Omental fat pad (tissue), 4 donors: Measurements from ENCODE around the gene ZNF514. TPM values are rescaled to one million over a fixed set of nuclear protein-coding genes. Genes with fewer than 3 reads are reported as not detected.
A peak's percentile ranks its signal among the peaks of the same experiment; 100 is the strongest.

Source experiments
- ATAC-seq: fragments of 150-250 bp; one replicate; pipeline ENCODE4 v1.9.1; 2016; ENCODE audit warnings: mild to moderate bottlenecking, moderate library complexity; ENCODE audit not compliant: low FRiP score
- DNase-seq: peaks from one replicate; pipeline ENCODE4 v3.0.0-alpha.2; 2019; ENCODE audit warnings: low spot score
- CTCF ChIP-seq, 3 donors: fragments of 450-650 bp; IDR thresholded peaks; one replicate each; pipeline ENCODE4 v1.5.1; 2016 to 2017; ENCODE audit warnings: antibody characterized with exemption in 3 of 3, mild to moderate bottlenecking in 3 of 3, moderate library complexity in 2 of 3
- total RNA-seq, 4 donors: library from RNA; depleted of rRNA; stranded (reverse); fragments of >200 nt; gene quantifications; one replicate each; pipeline ENCODE4 v1.1.0, GENCODE V29; 2016

Gene ZNF514
- total RNA-seq, 4 donors from 2014 or later = 11.0 to 28.2 (median 11.4) TPM

DNA sequence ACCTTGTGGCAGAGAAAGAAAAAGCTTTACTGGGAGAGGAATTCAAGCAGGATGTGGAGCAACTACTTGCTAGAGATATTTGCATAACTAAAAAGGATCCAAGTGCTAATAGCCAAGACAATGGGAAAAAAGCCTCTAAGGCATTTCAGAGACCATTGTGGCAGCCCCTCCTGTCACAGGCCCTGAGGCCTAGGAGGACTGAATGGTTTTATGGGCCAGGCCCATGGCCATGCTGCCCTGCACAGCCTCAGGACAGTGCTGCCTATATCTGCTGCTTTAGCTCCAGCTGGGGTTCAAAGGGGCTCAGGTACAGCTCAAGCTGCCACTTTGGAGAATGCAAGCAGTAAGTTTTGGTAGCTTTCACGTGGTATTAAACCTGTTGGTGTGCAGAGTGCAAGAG is 20.9 kb downstream of the ZNF514 start:
- ATAC-seq (no peak), DNase-seq (no peak)
- TF ChIP-seq CTCF (IDR thresholded peaks at IDR 0.05) = no peak

- DNase-seq (no peak), ATAC-seq (no peak)
- no peak for TF ChIP-seq CTCF (IDR thresholded peaks at IDR 0.05)
Measured at GRCh38 chr2:95122197-95122551, 37.5 kb downstream of the ZNF514 start.

- peak; percentile 96 for ATAC-seq
- TF ChIP-seq CTCF (IDR thresholded peaks at IDR 0.05) = no peak
- DNase-seq = peak; percentile 68
Measured at GRCh38 chr2:95121407-95122196, 38.0 kb downstream of the ZNF514 start, which contains the start of gene MRPS5. Gene MRPS5, minus strand, starts transcription at chr2:95121808. Its CDS starts 17 bp downstream, at chr2:95121791.

DNA sequence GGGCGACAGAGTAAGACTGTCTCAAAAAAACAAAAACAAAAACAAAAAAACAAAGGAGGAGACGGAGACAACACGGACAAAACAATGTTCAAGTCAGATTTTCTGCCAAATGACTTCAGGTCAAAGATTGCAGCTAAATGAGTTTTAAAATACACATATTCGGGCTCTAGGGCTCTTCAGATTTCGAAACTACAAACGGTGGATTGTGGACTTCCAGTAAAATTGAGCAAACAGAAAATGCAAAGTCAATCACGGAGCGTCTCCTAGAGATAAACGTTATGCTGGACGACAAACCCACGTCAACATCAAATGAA is 38.6 kb downstream of the ZNF514 start:
- peak; percentile 19 for ATAC-seq
- TF ChIP-seq CTCF (IDR thresholded peaks at IDR 0.05) = no peak
- no peak for DNase-seq

DNA sequence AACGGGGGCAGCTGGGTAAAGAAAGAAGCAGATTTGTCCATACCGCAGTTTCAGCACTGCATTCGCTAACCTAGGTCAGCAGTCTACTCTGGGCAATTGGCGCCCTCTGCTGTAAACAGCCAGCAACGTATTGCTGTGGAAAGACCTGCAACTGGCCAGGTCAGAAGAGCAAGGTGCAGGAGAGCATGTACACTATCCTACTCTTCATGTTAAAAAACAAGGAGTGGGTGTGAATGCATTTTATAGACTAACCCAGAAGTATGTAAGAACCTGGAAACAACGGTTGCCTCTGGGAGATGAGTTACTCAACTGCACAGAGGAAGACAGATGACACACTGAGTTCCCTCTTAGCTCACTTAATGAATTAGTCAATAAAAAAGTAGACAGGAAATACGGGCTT is 44.2 kb downstream of the ZNF514 start:
- peak; percentile 26 for DNase-seq
- no peak for TF ChIP-seq CTCF (IDR thresholded peaks at IDR 0.05)
- peak; percentile 66 for ATAC-seq

GRCh38 chr2:95113464-95113863 is 46.2 kb downstream of the ZNF514 start:
- no peak for DNase-seq
- ATAC-seq = no peak
- TF ChIP-seq CTCF (IDR thresholded peaks at IDR 0.05) = no peak

GRCh38 chr2:95110395-95110794 is 49.3 kb downstream of the ZNF514 start:
- DNase-seq (no peak), ATAC-seq (no peak)
- TF ChIP-seq CTCF (IDR thresholded peaks at IDR 0.05) = no peak
